ENCODE data around the gene ARID5A.

ARID5A gene

GRCh38 chr2:96506016-96506906 is 30.3 kb upstream of the ARID5A start:
- no peak for DNase-seq (ENCODE audit: low spot score)

GRCh38 chr2:96506907-96507240 is 29.7 kb upstream of the ARID5A start:
- no peak for DNase-seq (ENCODE audit: low spot score)

GRCh38 chr2:96507957-96508520 is 28.5 kb upstream of the ARID5A start:
- peak; percentile 90 for DNase-seq (ENCODE audit: low spot score)

GRCh38 chr2:96508521-96509113 is 27.9 kb upstream of the ARID5A start:
- DNase-seq (ENCODE audit: low spot score), result no peak

- peak; percentile 94 for DNase-seq (ENCODE audit: low spot score)
Observed at GRCh38 chr2:96509114-96509846, 27.3 kb upstream of the ARID5A start.

GRCh38 chr2:96509847-96510230 is 26.7 kb upstream of the ARID5A start:
- no peak for DNase-seq (ENCODE audit: low spot score)

- no peak for DNase-seq (ENCODE audit: low spot score)
Observed at GRCh38 chr2:96510931-96511595, 25.5 kb upstream of the ARID5A start.

GRCh38 chr2:96511851-96512250 is 24.7 kb upstream of the ARID5A start:
- DNase-seq (ENCODE audit: low spot score), result no peak

- no peak for DNase-seq (ENCODE audit: low spot score)
Observed at GRCh38 chr2:96512341-96512740, 24.2 kb upstream of the ARID5A start.

- DNase-seq (ENCODE audit: low spot score), result no peak
Observed at GRCh38 chr2:96514521-96514920, 22.0 kb upstream of the ARID5A start.

GRCh38 chr2:96517079-96517478 is 19.5 kb upstream of the ARID5A start:
- no peak for DNase-seq (ENCODE audit: low spot score)

- no peak for DNase-seq (ENCODE audit: low spot score)
Observed at GRCh38 chr2:96520231-96520630, 16.3 kb upstream of the ARID5A start.

GRCh38 chr2:96520697-96521096 is 15.9 kb upstream of the ARID5A start:
- DNase-seq (ENCODE audit: low spot score), result no peak

GRCh38 chr2:96521219-96521618 is 15.3 kb upstream of the ARID5A start:
- DNase-seq (ENCODE audit: low spot score), result no peak

- no peak for DNase-seq (ENCODE audit: low spot score)
Observed at GRCh38 chr2:96522304-96523203, 14.0 kb upstream of the ARID5A start.

- peak; percentile 80 for DNase-seq (ENCODE audit: low spot score)
Observed at GRCh38 chr2:96523659-96524481, 12.7 kb upstream of the ARID5A start.

- no peak for DNase-seq (ENCODE audit: low spot score)
Observed at GRCh38 chr2:96524482-96525210, 11.9 kb upstream of the ARID5A start.

- no peak for DNase-seq (ENCODE audit: low spot score)
Observed at GRCh38 chr2:96525211-96525507, 11.4 kb upstream of the ARID5A start.

- no peak for DNase-seq (ENCODE audit: low spot score)
Observed at GRCh38 chr2:96526101-96526591, 10.4 kb upstream of the ARID5A start.

Measured in AG20443 (cell line).